ACHN (cell line): ENCODE measurements around the gene PRKCZ.

Experiments
- DNase-seq: peaks from one replicate; pipeline ENCODE4 v3.0.0-alpha.2; 2015
- in situ Hi-C: cut with HindIII; loops from 2 replicates; pipeline ENCODE4 v1.10.0; 2017; ENCODE audit warnings: low sequenced_read_pairs, low pct_ligation_motif_present, low pct_unique_long_range_greater_than_20kb

Gene PRKCZ

GRCh38 chr1:2049718-2050431 is at the start of gene PRKCZ:
Gene PRKCZ, plus strand, starts transcription at chr1:2050411. Its CDS starts 220 bp downstream, at chr1:2050631.
- peak; percentile 88 for DNase-seq
- in situ Hi-C loops = no loop called here

GRCh38 chr1:2000432-2000831 is 49.8 kb upstream of the PRKCZ start:
- in situ Hi-C loops = no loop called here
- no peak for DNase-seq

GRCh38 chr1:2000850-2001249 is 49.4 kb upstream of the PRKCZ start:
- in situ Hi-C loops = no loop called here
- DNase-seq = no peak

GRCh38 chr1:2001773-2002411 is 48.3 kb upstream of the PRKCZ start:
- DNase-seq = no peak
- in situ Hi-C loops = no loop called here

GRCh38 chr1:2003541-2004131 is 46.6 kb upstream of the PRKCZ start, which contains the start of gene CFAP74:
Gene CFAP74, minus strand, starts transcription at chr1:2003786. Its CDS starts 12,830 bp downstream, at chr1:1990956.
- DNase-seq = no peak
- in situ Hi-C loops = no loop called here

- DNase-seq = no peak
- in situ Hi-C loops = no loop called here
These were observed 45.4 kb upstream of the PRKCZ start for GRCh38 chr1:2004856-2005255.

GRCh38 chr1:2009101-2010053 is 40.8 kb upstream of the PRKCZ start:
- DNase-seq = no peak
- in situ Hi-C loops = no loop called here

GRCh38 chr1:2014181-2014580 is 36.0 kb upstream of the PRKCZ start:
- DNase-seq = no peak
- in situ Hi-C loops = no loop called here

GRCh38 chr1:2014741-2015735 is 35.2 kb upstream of the PRKCZ start:
- peak; percentile 50 for DNase-seq
- in situ Hi-C loops = no loop called here

GRCh38 chr1:2016123-2016522 is 34.1 kb upstream of the PRKCZ start:
- in situ Hi-C loops = no loop called here
- DNase-seq = no peak

GRCh38 chr1:2018217-2019171 is 31.7 kb upstream of the PRKCZ start:
- in situ Hi-C loops = no loop called here
- no peak for DNase-seq

- peak; percentile 29 for DNase-seq
- in situ Hi-C loops = no loop called here
These were observed 31.1 kb upstream of the PRKCZ start, which contains the start of gene GABRD for GRCh38 chr1:2019172-2019543. Gene GABRD, plus strand, starts transcription at chr1:2019345. Its CDS starts 79 bp downstream, at chr1:2019424.

- in situ Hi-C loops = no loop called here
- no peak for DNase-seq
These were observed 30.5 kb upstream of the PRKCZ start for GRCh38 chr1:2019571-2020309.

GRCh38 chr1:2020310-2020655 is 29.9 kb upstream of the PRKCZ start:
- in situ Hi-C loops = no loop called here
- no peak for DNase-seq

GRCh38 chr1:2021550-2021949 is 28.7 kb upstream of the PRKCZ start:
- in situ Hi-C loops = no loop called here
- DNase-seq = no peak
